Uterus (tissue), 2 donors: ENCODE data around the gene RAB11FIP5.

Experiments used
- POLR2A ChIP-seq, 2 donors: fragments of 450-650 bp; IDR thresholded peaks; one replicate each; pipeline ENCODE4 v1.6.1; 2016; ENCODE audit warnings: antibody characterized with exemption in 2 of 2, mild to moderate bottlenecking in 1 of 2, moderate library complexity in 1 of 2
- TF ChIP-seq, protein P1 (sequence below), 4 experiments: fragments of 200-600 bp in 2 of 4; fragments of 450-650 bp in 2 of 4; sonication (generic) in 2 of 4; IDR thresholded peaks; one replicate each; pipeline ENCODE4 v1.5.1; 2016 to 2019; ENCODE audit warnings: antibody characterized with exemption in 4 of 4, mild to moderate bottlenecking in 2 of 4, moderate library complexity in 1 of 4

GRCh38 chr2:73035899-73036711 is 76.6 kb downstream of the RAB11FIP5 start:
- TF ChIP-seq, protein P1, sequence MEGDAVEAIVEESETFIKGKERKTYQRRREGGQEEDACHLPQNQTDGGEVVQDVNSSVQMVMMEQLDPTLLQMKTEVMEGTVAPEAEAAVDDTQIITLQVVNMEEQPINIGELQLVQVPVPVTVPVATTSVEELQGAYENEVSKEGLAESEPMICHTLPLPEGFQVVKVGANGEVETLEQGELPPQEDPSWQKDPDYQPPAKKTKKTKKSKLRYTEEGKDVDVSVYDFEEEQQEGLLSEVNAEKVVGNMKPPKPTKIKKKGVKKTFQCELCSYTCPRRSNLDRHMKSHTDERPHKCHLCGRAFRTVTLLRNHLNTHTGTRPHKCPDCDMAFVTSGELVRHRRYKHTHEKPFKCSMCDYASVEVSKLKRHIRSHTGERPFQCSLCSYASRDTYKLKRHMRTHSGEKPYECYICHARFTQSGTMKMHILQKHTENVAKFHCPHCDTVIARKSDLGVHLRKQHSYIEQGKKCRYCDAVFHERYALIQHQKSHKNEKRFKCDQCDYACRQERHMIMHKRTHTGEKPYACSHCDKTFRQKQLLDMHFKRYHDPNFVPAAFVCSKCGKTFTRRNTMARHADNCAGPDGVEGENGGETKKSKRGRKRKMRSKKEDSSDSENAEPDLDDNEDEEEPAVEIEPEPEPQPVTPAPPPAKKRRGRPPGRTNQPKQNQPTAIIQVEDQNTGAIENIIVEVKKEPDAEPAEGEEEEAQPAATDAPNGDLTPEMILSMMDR (IDR thresholded peaks at IDR 0.05), result no peak
- TF ChIP-seq POLR2A (IDR thresholded peaks at IDR 0.05), result no peak
